ENCODE data around the gene ALCAM.

Gene ALCAM

GRCh38 chr3:105571005-105571404, 204.3 kb downstream of the ALCAM start:
- H2AFZ ChIP-seq (ENCODE audit: low read length), result no peak overlapping the region
- TF ChIP-seq EZH2phosphoT487 (IDR thresholded peaks at IDR 0.05; ENCODE audit: low read length), result no peak
- TF ChIP-seq CTCF (IDR thresholded peaks at IDR 0.05; ENCODE audit: low read length), result no peak
- no peak for TF ChIP-seq EZH2 (optimal IDR thresholded peaks at IDR 0.05; ENCODE audit: low read depth, low read length)

GRCh38 chr3:105572501-105572900, 205.8 kb downstream of the ALCAM start:
- Histone ChIP-seq H3K9me3 (replicated peaks; ENCODE audit: insufficient read depth, low read length) (no peaks in the 10 kb centered on the region), H3F3A (ENCODE audit: insufficient read depth, low read length) (no peaks in the 10 kb centered on the region), H3K4me1 (ENCODE audit: low read length) (no peaks in the 10 kb centered on the region), H3K9me2 (replicated peaks; ENCODE audit: insufficient read depth, low read length) (no peaks in the 10 kb centered on the region), H3K9ac (ENCODE audit: low read length) (no peak overlapping the region), H3K79me2 (ENCODE audit: low read length) (no peaks in the 10 kb centered on the region), H3K4me2 (ENCODE audit: low read depth, low read length) (no peak overlapping the region), H3K27ac (ENCODE audit: low read length) (no peak overlapping the region), H3K4me3 (ENCODE audit: low read length) (no peak overlapping the region), H4K20me1 (ENCODE audit: insufficient read depth, low read length) (no peaks in the 10 kb centered on the region), H3K27me3 (replicated peaks; ENCODE audit: insufficient read depth, low read length) (no peaks in the 10 kb centered on the region), H2AFZ (ENCODE audit: low read length) (no peak overlapping the region), H3K36me3 (replicated peaks; ENCODE audit: insufficient read depth, low read length) (no peaks in the 10 kb centered on the region)
- DNase-seq, result no peak
- no peak for TF ChIP-seq EZH2phosphoT487 (IDR thresholded peaks at IDR 0.05; ENCODE audit: low read length)
- TF ChIP-seq EZH2 (optimal IDR thresholded peaks at IDR 0.05; ENCODE audit: low read depth, low read length), result no peak
- no peak for TF ChIP-seq CTCF (IDR thresholded peaks at IDR 0.05; ENCODE audit: low read length)

More at GRCh38 chr3:105571005-105571404, 204.3 kb downstream of the ALCAM start:
- peak; percentile 35 for DNase-seq
- H4K20me1 ChIP-seq (ENCODE audit: insufficient read depth, low read length), result no peaks in the 10 kb centered on the region
- no peak overlapping the region for H3K4me3 ChIP-seq (ENCODE audit: low read length)
- no peaks in the 10 kb centered on the region for H3K9me2 ChIP-seq (replicated peaks; ENCODE audit: insufficient read depth, low read length)
- H3K79me2 ChIP-seq (ENCODE audit: low read length), result no peaks in the 10 kb centered on the region
- H3K27me3 ChIP-seq (replicated peaks; ENCODE audit: insufficient read depth, low read length), result no peaks in the 10 kb centered on the region
- no peaks in the 10 kb centered on the region for H3K36me3 ChIP-seq (replicated peaks; ENCODE audit: insufficient read depth, low read length)
- no peaks in the 10 kb centered on the region for H3K9me3 ChIP-seq (replicated peaks; ENCODE audit: insufficient read depth, low read length)
- no peaks in the 10 kb centered on the region for H3F3A ChIP-seq (ENCODE audit: insufficient read depth, low read length)
- no peak overlapping the region for H3K4me2 ChIP-seq (ENCODE audit: low read depth, low read length)
- no peak overlapping the region for H3K27ac ChIP-seq (ENCODE audit: low read length)
- H3K4me1 ChIP-seq (ENCODE audit: low read length), result no peaks in the 10 kb centered on the region
- no peak overlapping the region for H3K9ac ChIP-seq (ENCODE audit: low read length)

DNA sequence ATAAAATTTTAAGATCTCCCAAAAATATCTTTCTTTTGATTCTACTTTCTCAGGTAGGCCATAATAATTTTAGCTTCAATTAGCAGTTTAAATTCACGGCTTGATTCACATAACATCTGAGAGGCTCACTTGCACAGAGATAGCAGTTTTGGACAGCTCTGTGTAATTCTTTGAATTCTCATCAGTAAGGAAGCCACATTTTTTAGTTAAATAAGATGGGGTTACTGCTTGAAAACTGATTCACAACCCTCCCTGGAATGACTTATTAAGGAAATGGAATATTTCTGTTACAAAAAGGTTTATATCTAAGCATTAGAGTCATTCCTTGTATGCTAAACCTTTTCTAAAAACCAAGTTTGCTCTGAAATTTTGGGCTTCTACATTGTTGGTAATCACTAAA, 212.7 kb downstream of the ALCAM start:
- no peaks in the 10 kb centered on the region for H3K9me3 ChIP-seq (replicated peaks; ENCODE audit: insufficient read depth, low read length)

More for the DNA sequence above, 212.7 kb downstream of the ALCAM start:
- Histone ChIP-seq H3K9me2 (replicated peaks; ENCODE audit: insufficient read depth, low read length) (no peaks in the 10 kb centered on the region), H3K4me2 (ENCODE audit: low read depth, low read length) (no peak overlapping the region), H3K4me3 (ENCODE audit: low read length) (no peak overlapping the region), H3K27me3 (replicated peaks; ENCODE audit: insufficient read depth, low read length) (no peaks in the 10 kb centered on the region), H3K4me1 (ENCODE audit: low read length) (no peaks in the 10 kb centered on the region), H3K36me3 (replicated peaks; ENCODE audit: insufficient read depth, low read length) (no peaks in the 10 kb centered on the region), H3K27ac (ENCODE audit: low read length) (no peak overlapping the region), H3K79me2 (ENCODE audit: low read length) (no peaks in the 10 kb centered on the region), H3F3A (ENCODE audit: insufficient read depth, low read length) (no peaks in the 10 kb centered on the region), H3K9ac (ENCODE audit: low read length) (no peak overlapping the region), H4K20me1 (ENCODE audit: insufficient read depth, low read length) (no peaks in the 10 kb centered on the region), H2AFZ (ENCODE audit: low read length) (no peak overlapping the region)
- TF ChIP-seq CTCF (IDR thresholded peaks at IDR 0.05; ENCODE audit: low read length), result no peak
- no peak for TF ChIP-seq EZH2 (optimal IDR thresholded peaks at IDR 0.05; ENCODE audit: low read depth, low read length)
- no peak for TF ChIP-seq EZH2phosphoT487 (IDR thresholded peaks at IDR 0.05; ENCODE audit: low read length)
- no peak for DNase-seq
